Activated CD4-positive, alpha-beta T cell treated with anti-CD3 and anti-CD28 coated beads, Interleukin-2, amount 10 ng/mL, durations not matched to agents 7 days and 5 days (primary cell): ENCODE measurements around the gene SMAD3. TPM values are rescaled to one million over a fixed set of nuclear protein-coding genes. Genes with fewer than 3 reads are reported as not detected.
"Not testable (repeated sequence)": the region's sequence is repeated elsewhere in the genome, so short reads cannot be mapped to it uniquely, and the experiment has no call there.

Source experiments
- CTCF ChIA-PET: fragments of 350-600 bp; sonication (Branson Sonifier 250); formaldehyde crosslinking; loops from one replicate; lab custom pipeline; 2021; ENCODE audit warnings: antibody characterized with exemption; lab: Charles Lee
- POLR2A ChIA-PET: fragments of 350-600 bp; sonication (Branson Sonifier 250); formaldehyde crosslinking; loops from one replicate; lab custom pipeline; 2021; ENCODE audit warnings: antibody characterized with exemption; lab: Charles Lee
- DNase-seq: peaks from one replicate; pipeline ENCODE4 v3.0.0-alpha.2; 2020
- H3K27ac Mint-ChIP-seq: one replicate; pipeline ENCODE4 v1.8.0; 2021; ENCODE audit warnings: mild to moderate bottlenecking, moderate library complexity, mixed read lengths
- H3K27me3 Mint-ChIP-seq: one replicate; pipeline ENCODE4 v1.8.0; 2021; ENCODE audit warnings: mixed read lengths
- H3K36me3 Mint-ChIP-seq: one replicate; pipeline ENCODE4 v1.8.0; 2021; ENCODE audit warnings: low read depth, mixed read lengths
- H3K4me1 Mint-ChIP-seq: one replicate; pipeline ENCODE4 v1.8.0; 2021; ENCODE audit warnings: mixed read lengths
- H3K4me3 Mint-ChIP-seq: one replicate; pipeline ENCODE4 v1.8.0; 2021; ENCODE audit warnings: mild to moderate bottlenecking, moderate library complexity, mixed read lengths
- H3K9me3 Mint-ChIP-seq: one replicate; pipeline ENCODE4 v1.8.0; 2021; ENCODE audit warnings: mixed read lengths
- total RNA-seq, 2 experiments: library from RNA; stranded (reverse); gene quantifications; one replicate each; pipeline ENCODE4 v1.2.3, GENCODE V29; 2021

The SMAD3 gene
- total RNA-seq, 2 experiments from 2014 or later: 81.6 to 83.9 TPM

GRCh38 chr15:67025719-67026609, 39.4 kb upstream of the SMAD3 start:
- Mint-ChIP-seq H3K36me3 (no peaks in the 10 kb centered on the region), H3K4me3 (no peak overlapping the region), H3K9me3 (no peaks in the 10 kb centered on the region), H3K27me3 (peaks cover 2% of the 10 kb centered on the region), H3K27ac (no peak overlapping the region), H3K4me1 (peaks cover 16% of the 10 kb centered on the region)
- POLR2A ChIA-PET: no interaction called here
- DNase-seq: no peak
- CTCF ChIA-PET: interaction anchor here (0.5 to 1.4 kb wide), 10 partner anchors 12 to 1752 kb away, joined by 3 to 5 read pairs (median 3); no protein-coding TSS in a partner anchor

GRCh38 chr15:67026610-67026967, 38.8 kb upstream of the SMAD3 start:
- Mint-ChIP-seq H3K4me3 (no peak overlapping the region), H3K4me1 (peaks cover 16% of the 10 kb centered on the region), H3K27ac (no peak overlapping the region), H3K27me3 (peaks cover 2% of the 10 kb centered on the region), H3K9me3 (no peaks in the 10 kb centered on the region), H3K36me3 (no peaks in the 10 kb centered on the region)
- no peak for DNase-seq
- POLR2A ChIA-PET: no interaction called here
- CTCF ChIA-PET: interaction anchor here (0.7 to 1.4 kb wide), 5 partner anchors 15 to 230 kb away, joined by 3 to 4 read pairs (median 3); no protein-coding TSS in a partner anchor

- H3K27me3 Mint-ChIP-seq, H3K4me3 Mint-ChIP-seq, DNase-seq, POLR2A ChIA-PET, H3K36me3 Mint-ChIP-seq, H3K9me3 Mint-ChIP-seq, H3K27ac Mint-ChIP-seq: not testable (repeated sequence)
- CTCF ChIA-PET: interaction anchor here (1.0 kb wide), 1 partner anchor 17 kb away, joined by 3 read pairs; no protein-coding TSS in a partner anchor
- peaks cover 12% of the 10 kb centered on the region for H3K4me1 Mint-ChIP-seq
Measured at GRCh38 chr15:67028440-67028839, 37.0 kb upstream of the SMAD3 start.

GRCh38 chr15:67030036-67030762, 35.2 kb upstream of the SMAD3 start:
- H3K4me3 Mint-ChIP-seq: no peak overlapping the region
- no peaks in the 10 kb centered on the region for H3K9me3 Mint-ChIP-seq
- ChIA-PET POLR2A (no interaction called here), CTCF (interaction anchor here (0.7 to 1.0 kb wide), 2 partner anchors 12 to 166 kb away, joined by 3 read pairs; no protein-coding TSS in a partner anchor)
- H3K36me3 Mint-ChIP-seq: no peaks in the 10 kb centered on the region
- no peak for DNase-seq
- H3K27ac Mint-ChIP-seq: no peak overlapping the region
- peaks cover 13% of the 10 kb centered on the region for H3K4me1 Mint-ChIP-seq
- H3K27me3 Mint-ChIP-seq: no peaks in the 10 kb centered on the region

- ChIA-PET CTCF (interaction anchor here (0.7 to 1.0 kb wide), 2 partner anchors 11 to 165 kb away, joined by 3 read pairs; no protein-coding TSS in a partner anchor), POLR2A (no interaction called here)
- no peak overlapping the region for H3K4me3 Mint-ChIP-seq
- H3K27me3 Mint-ChIP-seq: no peaks in the 10 kb centered on the region
- no peak for DNase-seq
- no peak overlapping the region for H3K27ac Mint-ChIP-seq
- H3K9me3 Mint-ChIP-seq: no peaks in the 10 kb centered on the region
- no peaks in the 10 kb centered on the region for H3K36me3 Mint-ChIP-seq
- peaks cover 12% of the 10 kb centered on the region for H3K4me1 Mint-ChIP-seq
Measured at GRCh38 chr15:67031331-67031730, 34.1 kb upstream of the SMAD3 start.

GRCh38 chr15:67032608-67033007, 32.8 kb upstream of the SMAD3 start:
- no peak for DNase-seq
- no peaks in the 10 kb centered on the region for H3K9me3 Mint-ChIP-seq
- POLR2A ChIA-PET: no interaction called here
- no peaks in the 10 kb centered on the region for H3K27me3 Mint-ChIP-seq
- H3K4me1 Mint-ChIP-seq: peaks cover 19% of the 10 kb centered on the region
- H3K4me3 Mint-ChIP-seq: no peak overlapping the region
- CTCF ChIA-PET: no interaction called here
- H3K36me3 Mint-ChIP-seq: no peaks in the 10 kb centered on the region
- no peak overlapping the region for H3K27ac Mint-ChIP-seq

GRCh38 chr15:67033012-67033411, 32.4 kb upstream of the SMAD3 start:
- CTCF ChIA-PET: no interaction called here

GRCh38 chr15:67033571-67034044, 31.8 kb upstream of the SMAD3 start:
- Mint-ChIP-seq H3K27ac (no peak overlapping the region), H3K9me3 (no peaks in the 10 kb centered on the region), H3K36me3 (no peaks in the 10 kb centered on the region), H3K4me3 (peak overlapping the region; percentile 47), H3K27me3 (no peaks in the 10 kb centered on the region), H3K4me1 (peaks cover 29% of the 10 kb centered on the region)
- POLR2A ChIA-PET: no interaction called here
- DNase-seq: peak; percentile 28
- CTCF ChIA-PET: no interaction called here

More at GRCh38 chr15:67033012-67033411, 32.4 kb upstream of the SMAD3 start:
- Mint-ChIP-seq H3K9me3 (no peaks in the 10 kb centered on the region), H3K27me3 (no peaks in the 10 kb centered on the region), H3K36me3 (no peaks in the 10 kb centered on the region), H3K4me1 (peaks cover 23% of the 10 kb centered on the region), H3K4me3 (peak overlapping the region; percentile 47), H3K27ac (no peak overlapping the region)
- POLR2A ChIA-PET: no interaction called here
- DNase-seq: peak; percentile 36

GRCh38 chr15:67035886-67036285, 29.5 kb upstream of the SMAD3 start:
- no peaks in the 10 kb centered on the region for H3K9me3 Mint-ChIP-seq
- no peak overlapping the region for H3K27ac Mint-ChIP-seq
- H3K36me3 Mint-ChIP-seq: no peaks in the 10 kb centered on the region
- H3K27me3 Mint-ChIP-seq: no peaks in the 10 kb centered on the region
- ChIA-PET POLR2A (no interaction called here), CTCF (no interaction called here)
- H3K4me3 Mint-ChIP-seq: no peak overlapping the region
- DNase-seq: no peak
- peaks cover 46% of the 10 kb centered on the region for H3K4me1 Mint-ChIP-seq

- no peak for DNase-seq
- H3K9me3 Mint-ChIP-seq: no peaks in the 10 kb centered on the region
- POLR2A ChIA-PET: interaction anchor here (1.2 kb wide), 1 partner anchor 9 kb away, joined by 3 read pairs; no protein-coding TSS in a partner anchor
- CTCF ChIA-PET: no interaction called here
- peaks cover 2% of the 10 kb centered on the region for H3K36me3 Mint-ChIP-seq
- H3K4me1 Mint-ChIP-seq: peaks cover 50% of the 10 kb centered on the region
- H3K27ac Mint-ChIP-seq: peak overlapping the region; percentile 51
- H3K4me3 Mint-ChIP-seq: no peak overlapping the region
- peaks cover 5% of the 10 kb centered on the region for H3K27me3 Mint-ChIP-seq
Measured at GRCh38 chr15:67036775-67037555, 28.4 kb upstream of the SMAD3 start.

GRCh38 chr15:67037694-67038093, 27.7 kb upstream of the SMAD3 start:
- Mint-ChIP-seq H3K4me3 (no peak overlapping the region), H3K36me3 (peaks cover 3% of the 10 kb centered on the region), H3K27ac (peak overlapping the region; percentile 20), H3K27me3 (peaks cover 13% of the 10 kb centered on the region), H3K9me3 (no peaks in the 10 kb centered on the region), H3K4me1 (peaks cover 58% of the 10 kb centered on the region)
- ChIA-PET POLR2A (interaction anchor here (1.2 kb wide), 1 partner anchor 9 kb away, joined by 3 read pairs; no protein-coding TSS in a partner anchor), CTCF (no interaction called here)
- no peak for DNase-seq

GRCh38 chr15:67038736-67039135, 26.7 kb upstream of the SMAD3 start:
- Mint-ChIP-seq H3K4me1 (peaks cover 63% of the 10 kb centered on the region), H3K27ac (peak overlapping the region; percentile 77), H3K9me3 (no peaks in the 10 kb centered on the region), H3K36me3 (peaks cover 3% of the 10 kb centered on the region), H3K27me3 (peaks cover 13% of the 10 kb centered on the region), H3K4me3 (peak overlapping the region; percentile 43)
- no peak for DNase-seq
- CTCF ChIA-PET: interaction anchor here (1.6 kb wide), 1 partner anchor 25 kb away, joined by 4 read pairs; no protein-coding TSS in a partner anchor
- POLR2A ChIA-PET: no interaction called here
